GM19193 (cell line): ENCODE data around the gene C5orf46.

Source experiments
- POLR2A ChIP-seq: IDR thresholded peaks from 4 replicates; pipeline ENCODE4 v1.6.1; 2011; ENCODE audit not compliant: insufficient read depth, insufficient read length; ENCODE audit errors: extremely low read depth

The C5orf46 gene

DNA sequence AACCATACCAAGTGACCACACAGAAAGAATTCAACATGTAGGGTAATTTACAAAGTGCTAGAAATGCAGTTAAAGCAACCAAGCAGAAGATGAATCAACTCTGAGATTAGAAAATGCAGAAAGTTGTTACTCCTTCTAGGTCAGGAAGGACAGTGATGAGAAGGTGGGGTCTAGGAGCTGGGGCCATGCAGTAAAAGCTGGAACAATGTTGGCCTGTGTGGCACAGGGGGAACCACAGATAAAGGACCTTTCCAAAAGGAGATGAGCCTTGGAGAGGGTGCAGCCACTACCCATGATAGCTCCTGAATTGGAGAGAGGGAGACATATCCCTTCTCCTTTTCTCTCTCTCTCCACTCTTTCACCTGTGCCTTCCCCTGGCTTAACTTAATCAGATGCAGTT is 30.2 kb downstream of the C5orf46 start:
- TF ChIP-seq POLR2A, result no peak

DNA sequence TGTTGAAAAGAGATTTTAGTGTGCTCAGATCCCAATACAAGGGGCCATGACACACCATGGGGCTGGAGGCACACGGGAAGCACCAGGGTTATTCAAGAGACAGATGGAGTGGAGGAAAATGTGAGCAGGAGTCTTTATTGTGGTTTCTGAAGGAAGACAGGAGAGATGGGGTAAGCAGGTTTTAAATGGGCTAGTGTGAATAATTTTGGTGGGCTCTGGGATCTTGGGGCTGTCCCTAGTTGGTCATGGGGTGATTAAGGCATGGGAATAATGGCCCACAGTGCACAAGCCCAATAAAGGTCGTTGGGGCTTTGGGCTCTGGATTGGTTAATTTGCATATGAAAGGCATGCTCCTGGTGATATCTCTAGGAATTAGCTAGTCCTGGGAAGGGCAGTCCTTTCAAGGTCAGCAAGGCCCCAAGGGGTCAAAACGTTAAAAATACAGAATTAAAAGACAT is 31.4 kb downstream of the C5orf46 start:
- no peak for TF ChIP-seq POLR2A

DNA sequence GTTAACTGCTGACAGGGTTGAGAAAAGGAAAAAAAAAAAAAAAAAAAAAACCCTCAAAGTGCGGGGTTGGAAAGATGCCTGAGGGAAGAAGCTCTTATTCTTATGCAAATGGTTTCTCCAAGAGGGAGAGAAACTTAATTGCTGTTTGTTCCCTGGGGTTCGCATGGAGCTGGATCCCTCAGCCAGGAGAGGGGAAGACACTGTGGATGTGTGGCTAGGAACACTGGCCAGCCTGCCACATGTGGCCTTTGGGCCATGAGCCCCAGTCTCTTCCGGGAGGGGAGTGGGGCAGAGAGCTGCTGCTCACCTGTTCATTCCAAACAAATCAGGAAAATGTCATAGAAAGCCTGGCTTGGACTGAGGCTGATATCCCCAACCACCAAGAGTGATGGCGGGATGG is 37.2 kb downstream of the C5orf46 start:
- no peak for TF ChIP-seq POLR2A

DNA sequence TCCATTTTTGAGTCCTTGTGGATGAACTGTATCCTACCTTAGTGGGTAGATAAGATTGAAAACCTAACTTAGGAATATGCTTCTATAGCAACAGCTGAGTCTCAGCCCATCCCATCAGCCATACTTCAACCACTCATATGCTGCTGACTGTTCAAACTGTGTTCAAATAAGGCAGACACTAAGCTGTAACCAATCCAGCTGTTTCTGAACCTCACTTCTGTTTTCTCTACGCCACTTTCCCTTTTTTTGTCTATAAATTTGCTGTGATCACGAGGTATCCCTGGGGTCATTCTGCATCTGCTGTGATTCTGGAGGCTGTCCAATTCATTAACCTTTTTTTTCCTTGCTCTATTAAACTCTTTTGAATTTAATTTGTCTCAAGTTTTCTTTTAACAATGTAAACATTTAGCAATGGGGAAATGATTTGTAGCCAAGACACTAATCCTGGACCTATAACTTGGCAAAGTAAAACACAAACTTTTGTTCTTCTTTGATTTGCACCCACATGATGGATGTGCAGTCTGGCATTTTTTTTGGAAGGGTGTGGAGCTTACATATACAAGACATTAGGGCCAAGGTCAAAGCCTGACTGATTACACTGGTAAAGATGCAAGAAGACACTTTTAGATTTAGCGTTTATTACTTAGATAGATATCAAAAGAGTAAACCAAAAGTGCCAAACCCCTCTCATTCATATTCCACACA is 42.7 kb downstream of the C5orf46 start:
- no peak for TF ChIP-seq POLR2A

DNA sequence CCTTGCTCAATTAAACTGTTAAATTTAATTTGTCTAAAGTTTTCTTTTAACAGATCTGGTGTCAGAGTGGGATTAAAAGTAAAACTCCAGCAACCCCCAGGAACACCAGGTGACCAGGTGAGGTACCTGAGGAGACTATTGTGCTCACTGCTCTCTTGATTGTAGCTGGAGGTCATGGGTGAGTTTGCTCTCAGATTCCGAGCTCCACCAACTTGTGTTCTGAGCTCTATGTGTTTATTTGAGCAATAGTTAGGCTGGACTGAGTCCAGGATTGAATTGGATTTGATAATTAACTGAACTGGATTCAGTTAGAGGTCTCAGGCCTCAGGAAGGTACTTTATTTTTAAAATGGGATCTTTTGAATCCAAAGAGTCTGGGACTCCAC is 45.7 kb downstream of the C5orf46 start:
- TF ChIP-seq POLR2A, result no peak

DNA sequence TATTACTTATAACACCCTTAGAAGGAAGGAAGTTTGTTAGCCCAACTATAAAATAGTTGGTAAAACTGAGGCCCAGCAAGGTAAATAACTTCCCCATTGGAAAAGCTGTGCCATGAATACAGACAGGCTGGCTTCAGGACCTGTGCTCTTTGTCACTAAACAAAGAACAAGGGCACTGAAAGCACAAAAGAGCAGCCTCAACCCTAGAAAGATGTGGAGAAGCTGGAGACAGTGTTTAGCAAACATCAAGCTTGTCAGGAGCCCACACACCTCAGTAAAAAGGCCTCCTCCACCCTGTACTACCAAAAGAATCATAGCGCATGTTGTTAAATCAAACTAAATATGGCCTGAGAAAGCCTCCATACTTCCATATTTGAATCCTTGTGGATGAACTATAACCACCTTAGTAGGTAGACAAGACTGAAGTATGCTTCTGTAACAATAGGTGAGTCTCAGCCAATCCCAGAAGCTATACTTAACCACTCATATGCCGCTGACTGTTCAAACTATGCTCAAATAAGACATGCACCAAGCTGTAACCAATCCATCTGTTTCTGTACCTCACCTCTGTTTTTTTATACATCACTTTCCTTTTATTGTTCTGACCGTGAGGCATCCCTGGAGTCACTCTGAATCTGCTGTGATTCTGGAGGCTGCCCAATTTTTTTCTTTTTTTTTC is 46.2 kb downstream of the C5orf46 start:
- TF ChIP-seq POLR2A, result no peak

DNA sequence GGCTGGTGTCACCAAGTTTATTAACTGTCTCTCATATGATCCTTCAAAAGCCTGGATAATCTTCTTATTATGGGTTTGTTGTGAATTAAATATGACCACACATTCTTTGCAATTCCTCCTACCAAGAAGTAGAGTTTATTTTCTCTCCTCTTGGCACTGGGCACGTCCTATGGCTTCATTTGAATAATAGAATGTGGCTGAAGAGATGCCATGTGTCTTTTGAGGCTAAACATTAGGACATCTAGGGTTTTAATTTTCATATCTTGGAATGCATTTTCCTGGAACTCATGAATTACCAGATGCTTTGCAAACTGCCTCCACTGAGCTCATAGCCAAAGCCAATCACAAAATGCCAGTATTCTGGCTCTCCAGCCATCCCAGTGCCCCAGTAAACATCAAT is 47.8 kb downstream of the C5orf46 start:
- no peak for TF ChIP-seq POLR2A

DNA sequence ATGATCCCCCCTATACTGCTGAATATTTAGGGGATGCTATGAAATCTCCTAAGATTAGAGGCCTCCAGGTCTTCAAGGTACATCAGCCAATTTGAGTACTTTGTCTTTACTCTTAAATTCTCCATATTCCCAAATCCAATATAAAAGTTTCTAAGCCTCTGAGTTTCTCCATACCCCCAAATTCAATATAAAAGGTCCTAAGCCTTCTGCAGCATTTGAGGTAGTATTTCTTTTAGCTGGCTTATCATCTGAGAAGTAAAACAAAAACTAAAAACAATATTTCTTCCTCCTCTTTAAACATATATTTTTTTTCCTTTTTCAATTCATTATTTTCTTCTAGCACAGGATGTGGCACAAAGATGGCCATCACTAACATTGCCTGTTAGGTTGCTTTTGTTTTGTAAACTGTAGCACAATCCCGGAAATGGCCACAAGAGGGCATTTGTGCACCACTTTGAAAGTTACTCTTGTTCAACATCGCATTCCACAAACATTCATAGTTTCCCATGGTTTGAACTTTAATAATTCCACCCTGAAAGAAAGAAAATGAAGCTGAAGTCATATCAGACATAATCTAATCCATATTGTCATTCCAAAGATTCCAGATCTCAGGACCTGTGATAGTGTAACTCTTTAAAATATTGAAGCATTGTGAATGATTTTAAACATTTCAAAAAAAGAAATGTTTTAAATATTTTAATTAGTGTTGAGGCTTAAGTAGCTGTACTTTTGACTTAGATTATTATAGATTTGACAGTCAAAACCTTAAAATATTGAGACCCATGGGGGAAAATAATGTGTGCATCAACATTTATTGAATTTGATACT is 48.8 kb downstream of the C5orf46 start:
- TF ChIP-seq POLR2A, result no peak

DNA sequence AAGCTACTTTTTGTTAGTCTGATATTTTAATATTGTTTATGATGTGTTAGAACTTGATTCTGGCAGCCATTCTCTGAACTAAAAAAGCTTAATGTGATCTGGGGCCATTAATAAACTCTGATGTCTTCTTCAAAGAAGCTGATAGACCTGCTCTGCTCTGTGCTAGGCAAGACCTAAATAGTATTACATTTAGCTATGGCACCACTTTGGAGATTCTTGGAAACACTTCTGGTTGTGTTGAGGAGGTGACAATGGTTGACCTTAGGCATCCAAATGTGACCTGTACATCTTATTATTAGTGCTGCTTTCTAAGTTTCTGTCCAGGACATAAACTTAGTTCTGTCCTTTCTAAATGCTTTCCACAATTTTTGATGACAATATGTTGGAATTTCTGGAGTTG is 49.5 kb downstream of the C5orf46 start:
- TF ChIP-seq POLR2A, result no peak

DNA sequence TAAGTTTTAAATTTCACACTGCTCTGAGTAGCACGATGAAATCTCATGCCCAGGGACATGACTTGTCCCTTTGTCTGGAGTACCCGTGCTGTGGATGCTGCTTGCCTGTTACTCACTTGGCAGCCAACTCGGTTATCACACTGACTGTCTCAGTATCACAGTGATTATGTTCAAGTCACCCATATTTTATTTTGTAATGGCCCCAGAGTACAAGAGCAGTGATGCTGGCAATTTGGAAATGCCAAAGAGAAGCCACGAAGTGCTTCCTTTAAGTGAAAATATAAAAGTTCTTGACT is 50.6 kb downstream of the C5orf46 start:
- no peak for TF ChIP-seq POLR2A

DNA sequence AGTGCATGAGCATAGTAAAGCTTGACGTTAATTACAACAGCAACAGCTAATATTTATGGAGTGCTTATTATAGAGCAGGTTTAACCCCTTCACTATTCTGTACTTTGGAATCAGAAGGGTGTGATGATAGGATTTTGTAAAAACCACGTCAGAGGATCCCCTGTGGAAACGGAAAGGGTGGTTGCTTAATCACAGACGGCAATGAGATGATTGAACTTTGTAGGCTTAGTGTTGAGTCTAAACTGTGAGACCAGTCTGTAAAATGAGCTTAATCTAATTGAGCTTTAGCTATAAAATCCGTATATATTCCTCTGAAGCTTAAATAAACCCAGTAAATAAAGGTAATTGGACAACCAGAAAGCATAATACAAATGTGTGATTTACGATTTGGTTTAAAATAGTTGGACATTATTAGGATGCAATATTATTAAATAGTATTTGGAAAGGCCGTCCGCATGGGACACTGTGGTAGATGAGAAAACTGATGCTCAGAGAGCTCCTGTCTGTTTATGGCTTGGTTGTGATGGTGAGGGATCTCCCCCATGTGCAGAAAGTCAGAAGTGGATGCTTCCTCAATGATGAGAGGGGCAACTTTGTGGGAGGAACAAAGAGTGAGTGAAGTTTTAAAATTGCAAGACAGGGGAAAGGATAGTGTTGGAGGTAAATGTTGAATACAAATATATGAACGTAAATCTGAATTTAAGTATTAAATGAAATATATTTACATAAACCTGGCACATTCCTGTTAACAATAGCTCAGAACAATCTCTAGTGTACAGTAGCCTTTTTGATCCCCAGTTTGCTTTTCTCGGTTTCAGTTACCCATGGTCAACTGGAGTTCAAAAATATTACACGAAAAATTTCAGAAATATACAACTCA is 51.2 kb downstream of the C5orf46 start:
- TF ChIP-seq POLR2A, result no peak

DNA sequence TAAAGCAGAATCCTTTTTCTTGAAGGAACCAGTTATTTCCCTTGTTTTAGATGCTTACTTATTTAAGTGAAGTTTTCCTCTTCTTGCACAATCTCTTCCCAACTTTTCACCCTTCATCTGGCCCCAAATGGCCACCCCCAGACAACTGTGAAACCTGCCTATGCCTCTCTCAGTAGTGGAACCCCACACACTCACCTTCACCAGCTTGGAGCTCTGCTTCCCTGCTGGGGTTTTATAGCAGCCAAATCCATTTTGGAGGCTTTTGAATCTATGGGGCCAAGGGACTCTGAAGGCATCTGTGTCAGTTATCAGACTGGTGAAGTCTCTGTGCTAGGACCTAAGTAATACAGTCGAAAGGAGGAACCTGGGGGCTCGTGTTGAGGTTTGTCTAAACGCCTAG is 52.0 kb downstream of the C5orf46 start:
- no peak for TF ChIP-seq POLR2A

DNA sequence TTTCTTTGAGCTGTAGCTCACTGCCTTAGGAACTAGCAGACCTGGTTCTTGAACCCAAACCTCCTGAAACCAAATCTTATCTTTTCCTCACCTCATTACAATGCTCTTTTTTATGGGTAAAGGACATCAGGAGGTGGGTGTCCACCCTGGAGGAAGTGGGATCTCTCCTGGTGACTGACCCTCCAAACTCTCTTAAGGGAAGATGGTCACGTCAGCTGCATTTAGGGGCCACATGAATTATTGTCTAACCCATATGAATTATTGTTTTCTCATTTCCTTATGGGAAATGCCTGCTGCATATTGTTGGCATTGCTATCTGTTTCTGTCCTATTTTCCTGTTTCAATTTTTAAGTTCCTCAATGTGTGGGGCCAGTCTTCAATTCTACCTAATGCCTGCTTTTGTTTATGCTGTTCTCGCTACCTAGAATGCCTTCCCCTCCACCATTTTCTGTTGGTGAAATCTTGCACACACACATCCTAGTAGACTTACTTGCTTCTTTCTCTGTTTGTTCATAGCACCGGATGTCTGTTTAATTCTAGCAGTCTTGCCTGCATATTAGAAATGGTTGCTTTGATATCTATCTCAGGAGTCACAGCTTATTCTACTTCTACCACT is 52.9 kb downstream of the C5orf46 start:
- no peak for TF ChIP-seq POLR2A

DNA sequence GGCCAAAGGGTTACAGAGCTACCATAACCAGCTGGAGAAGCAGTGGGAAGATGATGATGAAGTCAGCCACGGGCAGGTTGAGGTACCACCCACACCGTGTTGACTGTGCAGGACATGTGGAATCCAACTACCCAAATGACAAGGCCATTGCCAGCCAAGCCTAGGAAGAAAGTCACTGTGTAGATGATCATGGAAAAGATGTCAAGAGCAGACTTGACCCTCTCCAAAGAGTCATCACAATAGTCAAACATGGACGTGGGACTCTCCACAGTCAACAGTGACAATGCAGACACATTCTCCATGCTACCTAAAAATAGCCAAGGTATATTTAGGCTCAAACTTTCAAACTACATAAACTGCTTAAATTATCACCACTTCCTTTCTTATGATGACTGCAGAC is 54.0 kb downstream of the C5orf46 start:
- no peak for TF ChIP-seq POLR2A
